Central memory CD8-positive, alpha-beta T cell (primary cell): ENCODE results near the gene COQ4.

ENCODE experiments used
- ATAC-seq: fragments of 150-1000 bp; cut with Tn5 transposase; replicated peaks from 2 replicates; pipeline ENCODE4 v1.10.0; 2022; ENCODE audit warnings: mild to moderate bottlenecking, moderate FRiP score, moderate number of reproducible peaks; ENCODE audit not compliant: poor library complexity, severe bottlenecking; ENCODE audit errors: extremely low read depth
- DNase-seq, 2 donors: peaks; one replicate each; pipeline ENCODE4 v3.0.0; 2021; ENCODE audit warnings: low spot score in 2 of 2
- H3K27ac Mint-ChIP-seq: one replicate; pipeline ENCODE4 v1.8.0; 2022; ENCODE audit warnings: low read depth, mild to moderate bottlenecking, moderate library complexity, mixed read lengths
- H3K27me3 Mint-ChIP-seq: one replicate; pipeline ENCODE4 v1.8.0; 2022; ENCODE audit warnings: mixed read lengths
- H3K36me3 Mint-ChIP-seq: one replicate; pipeline ENCODE4 v1.8.0; 2022; ENCODE audit warnings: mild to moderate bottlenecking, moderate library complexity, mixed read lengths; ENCODE audit not compliant: insufficient read depth
- H3K4me1 Mint-ChIP-seq: one replicate; pipeline ENCODE4 v1.8.0; 2022; ENCODE audit warnings: mixed read lengths
- H3K4me3 Mint-ChIP-seq: one replicate; pipeline ENCODE4 v1.8.0; 2022; ENCODE audit warnings: mild to moderate bottlenecking, moderate library complexity, mixed read lengths
- H3K9me3 Mint-ChIP-seq: one replicate; pipeline ENCODE4 v1.8.0; 2022; ENCODE audit warnings: mixed read lengths

The COQ4 gene

GRCh38 chr9:128382261-128382660 lies 59.6 kb downstream of the COQ4 start:
- Mint-ChIP-seq H3K27ac (no peak overlapping the region), H3K4me1 (peaks cover 6% of the 10 kb centered on the region), H3K36me3 (peaks cover 35% of the 10 kb centered on the region), H3K27me3 (no peaks in the 10 kb centered on the region), H3K9me3 (no peaks in the 10 kb centered on the region), H3K4me3 (no peak overlapping the region)
- DNase-seq (no peak), ATAC-seq (no peak)

GRCh38 chr9:128383007-128383753 lies 60.5 kb downstream of the COQ4 start:
- DNase-seq (no peak), ATAC-seq (no peak)
- Mint-ChIP-seq H3K4me3 (no peak overlapping the region), H3K36me3 (peaks cover 27% of the 10 kb centered on the region), H3K4me1 (peaks cover 6% of the 10 kb centered on the region), H3K27ac (no peak overlapping the region), H3K9me3 (no peaks in the 10 kb centered on the region), H3K27me3 (no peaks in the 10 kb centered on the region)
